DMS114 treated with DMSO at 0.1 percent for 48 hours (cell line): ENCODE data around the gene AHCY.
"Not testable (repeated sequence)": the region's sequence is repeated elsewhere in the genome, so short reads cannot be mapped to it uniquely, and the experiment has no call there.

Experiments
- DNase-seq: peaks from one replicate; lab custom pipeline; 2025; ENCODE audit not compliant: unreplicated experiment; lab: John Stamatoyannopoulos, UW

The AHCY gene

GRCh38 chr20:34299556-34300255, 3.4 kb downstream of the AHCY start:
- DNase-seq, result no peak

- not testable (repeated sequence) for DNase-seq
These were observed 4.8 kb downstream of the AHCY start for GRCh38 chr20:34298294-34298784.

- no peak for DNase-seq
These were observed 6.7 kb downstream of the AHCY start for GRCh38 chr20:34296468-34296867.

- no peak for DNase-seq
These were observed 7.9 kb downstream of the AHCY start for GRCh38 chr20:34295284-34295683.

- DNase-seq, result no peak
These were observed 8.6 kb downstream of the AHCY start for GRCh38 chr20:34294563-34294962.

- no peak for DNase-seq
These were observed 9.6 kb downstream of the AHCY start for GRCh38 chr20:34293589-34293988.

- DNase-seq, result no peak
These were observed 10.0 kb downstream of the AHCY start for GRCh38 chr20:34293119-34293518.

- DNase-seq, result no peak
These were observed 10.7 kb downstream of the AHCY start for GRCh38 chr20:34292496-34292895.

- no peak for DNase-seq
These were observed 12.7 kb downstream of the AHCY start for GRCh38 chr20:34290471-34290870.

GRCh38 chr20:34287500-34287899, 15.7 kb downstream of the AHCY start:
- DNase-seq, result not testable (repeated sequence)

GRCh38 chr20:34285450-34285849, 17.7 kb downstream of the AHCY start:
- no peak for DNase-seq

GRCh38 chr20:34283844-34284243, 19.3 kb downstream of the AHCY start:
- no peak for DNase-seq

- DNase-seq, result no peak
These were observed 21.1 kb downstream of the AHCY start for GRCh38 chr20:34282041-34282440.

GRCh38 chr20:34281177-34281576, 22.0 kb downstream of the AHCY start:
- DNase-seq, result no peak

GRCh38 chr20:34274694-34275093, 28.5 kb downstream of the AHCY start:
- no peak for DNase-seq

GRCh38 chr20:34271956-34272355, 31.2 kb downstream of the AHCY start:
- DNase-seq, result no peak

- no peak for DNase-seq
These were observed 33.0 kb downstream of the AHCY start for GRCh38 chr20:34269996-34270627.

GRCh38 chr20:34268851-34269636, 34.1 kb downstream of the AHCY start:
- no peak for DNase-seq

GRCh38 chr20:34268145-34268544, 35.0 kb downstream of the AHCY start:
- DNase-seq, result no peak

- no peak for DNase-seq
These were observed 39.0 kb downstream of the AHCY start for GRCh38 chr20:34264141-34264540.

- DNase-seq, result not testable (repeated sequence)
These were observed 39.7 kb downstream of the AHCY start for GRCh38 chr20:34263468-34263867.
